GM13976 (cell line): ENCODE results near the gene SLC6A5.

Experiments
- DNase-seq: peaks from one replicate; pipeline ENCODE4 v3.0.0; 2012; ENCODE audit warnings: low spot score
- CTCF ChIP-seq: IDR thresholded peaks from 2 replicates; pipeline ENCODE4 v1.5.1; 2012; ENCODE audit warnings: borderline replicate concordance, mild to moderate bottlenecking; ENCODE audit not compliant: insufficient read depth; ENCODE audit errors: extremely low read depth, missing control alignments, control extremely low read depth
- in situ Hi-C: fragments of 300-500 bp; cut with MboI; formaldehyde crosslinking; loops from one replicate; pipeline ENCODE4 v1.12.0; 2022; ENCODE audit warnings: low sequenced_read_pairs, mixed read lengths, inconsistent platforms; ENCODE audit not compliant: unreplicated experiment

SLC6A5 gene

GRCh38 chr11:20620988-20621387 is 21.6 kb downstream of the SLC6A5 start:
- in situ Hi-C loops: loop anchor here (25.0 kb wide), 1 partner anchor 484 kb away; no protein-coding TSS in a partner anchor
- DNase-seq: no peak
- no peak for TF ChIP-seq CTCF

DNA sequence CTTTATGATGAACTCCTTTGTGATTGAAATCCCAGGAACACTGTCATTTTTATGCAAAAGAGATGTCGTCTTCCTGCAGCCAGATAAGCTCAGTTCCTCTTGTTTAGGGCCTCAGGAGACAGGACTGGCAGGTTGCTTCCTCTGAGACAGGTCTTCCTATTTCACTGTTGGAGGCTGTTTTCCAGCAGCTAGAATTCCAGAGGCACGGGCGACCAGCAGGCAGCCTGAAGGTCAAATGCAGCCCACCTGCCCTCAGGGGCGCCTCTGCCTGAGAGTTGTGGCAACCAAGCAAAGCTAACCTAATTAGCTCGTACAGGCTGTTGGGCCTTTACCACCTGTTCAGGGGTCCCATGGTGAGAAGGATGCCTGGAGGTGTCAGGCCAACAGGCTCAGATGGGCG is 22.3 kb downstream of the SLC6A5 start:
- DNase-seq: no peak
- in situ Hi-C loops: loop anchor here (25.0 kb wide), 1 partner anchor 484 kb away; no protein-coding TSS in a partner anchor
- TF ChIP-seq CTCF: no peak

DNA sequence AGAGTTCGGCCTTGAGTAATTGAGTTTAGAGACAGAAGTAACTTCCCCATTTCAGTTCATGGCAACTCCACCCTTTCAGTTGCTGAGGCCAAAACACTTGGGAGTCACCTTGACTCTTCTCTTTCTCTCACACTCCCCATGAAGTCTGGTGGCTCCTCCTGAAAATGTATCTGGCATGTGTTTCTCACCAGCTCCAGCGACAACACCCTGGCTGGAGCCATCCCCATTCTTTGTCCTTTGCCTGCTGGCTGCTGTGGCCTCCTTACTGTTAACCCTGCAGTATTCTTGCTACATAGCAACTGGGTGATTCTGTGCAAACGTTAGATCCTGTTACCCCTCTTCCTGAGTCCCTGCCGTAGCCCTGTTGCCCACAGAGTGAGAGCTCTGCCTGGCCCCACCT is 23.8 kb downstream of the SLC6A5 start:
- DNase-seq: no peak
- in situ Hi-C loops: loop anchor here (25.0 kb wide), 1 partner anchor 486 kb away; no protein-coding TSS in a partner anchor
- TF ChIP-seq CTCF: no peak

- DNase-seq: no peak
- no peak for TF ChIP-seq CTCF
- in situ Hi-C loops: loop anchor here (25.0 kb wide), 1 partner anchor 886 kb away; no protein-coding TSS in a partner anchor
These were observed 26.9 kb downstream of the SLC6A5 start for GRCh38 chr11:20626279-20626678.

GRCh38 chr11:20627026-20627425 is 27.6 kb downstream of the SLC6A5 start:
- TF ChIP-seq CTCF: no peak
- in situ Hi-C loops: loop anchor here (25.0 kb wide), 1 partner anchor 885 kb away; no protein-coding TSS in a partner anchor
- DNase-seq: no peak

GRCh38 chr11:20627701-20628100 is 28.3 kb downstream of the SLC6A5 start:
- TF ChIP-seq CTCF: no peak
- in situ Hi-C loops: loop anchor here (25.0 kb wide), 1 partner anchor 885 kb away; no protein-coding TSS in a partner anchor
- DNase-seq: no peak
